ENCODE measurements around the gene NUF2. TPM values are rescaled to one million over a fixed set of nuclear protein-coding genes. Genes with fewer than 3 reads are reported as not detected.

NUF2 gene
- total RNA-seq, 1 experiment from 2014 or later, result 40.0 TPM

DNA sequence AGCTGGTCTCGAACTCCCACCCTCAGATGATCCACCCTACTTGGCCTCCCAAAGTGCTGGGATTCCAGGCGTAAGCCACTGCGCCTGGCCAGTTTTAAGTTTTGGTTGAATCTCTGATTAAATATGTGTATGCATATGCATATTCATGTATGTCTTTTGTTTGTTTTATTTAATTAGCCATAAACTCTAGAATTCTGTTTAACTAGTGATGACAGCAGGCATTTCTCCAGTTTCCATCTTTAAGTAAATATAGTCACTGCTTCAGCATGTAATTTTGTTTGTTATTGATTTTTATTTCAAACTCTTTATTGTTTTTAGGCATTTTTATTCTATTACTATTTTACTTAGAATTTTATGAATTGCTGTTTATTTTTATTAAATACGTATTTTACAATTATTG is 58.0 kb downstream of the NUF2 start:
- Mint-ChIP-seq H3K4me1 (ENCODE audit: low read depth, unreplicated experiment) (peaks cover 6% of the 10 kb centered on the region), H3K9me3 (ENCODE audit: unreplicated experiment) (no peaks in the 10 kb centered on the region), H3K4me3 (ENCODE audit: unreplicated experiment) (no peak overlapping the region), H3K36me3 (ENCODE audit: insufficient read depth, unreplicated experiment) (no peaks in the 10 kb centered on the region), H3K27me3 (ENCODE audit: insufficient read depth, unreplicated experiment) (peaks cover 13% of the 10 kb centered on the region), H3K27ac (ENCODE audit: unreplicated experiment) (no peak overlapping the region)
- H3K9me3 ChIP-seq, result no peaks in the 10 kb centered on the region
- BruUV-seq (replicated peaks), result no TSS peak
- no peak overlapping the region for H3K4me3 ChIP-seq (ENCODE audit: low read depth, low read length)
- H3K27me3 ChIP-seq (replicated peaks; ENCODE audit: control insufficient read depth, insufficient read depth, low read length), result no peaks in the 10 kb centered on the region
- H3K36me3 ChIP-seq (ENCODE audit: control insufficient read depth, insufficient read depth, low read length), result no peaks in the 10 kb centered on the region
- DNase-seq, result no peak
- ChIA-PET POLR2A (no interaction called here), CTCF (no interaction called here)
- H3K4me1 ChIP-seq, result peaks cover 9% of the 10 kb centered on the region
- intact Hi-C loops (cut with micrococcal nuclease; ENCODE audit: unreplicated experiment), result no loop called here
- TF ChIP-seq, protein P1, sequence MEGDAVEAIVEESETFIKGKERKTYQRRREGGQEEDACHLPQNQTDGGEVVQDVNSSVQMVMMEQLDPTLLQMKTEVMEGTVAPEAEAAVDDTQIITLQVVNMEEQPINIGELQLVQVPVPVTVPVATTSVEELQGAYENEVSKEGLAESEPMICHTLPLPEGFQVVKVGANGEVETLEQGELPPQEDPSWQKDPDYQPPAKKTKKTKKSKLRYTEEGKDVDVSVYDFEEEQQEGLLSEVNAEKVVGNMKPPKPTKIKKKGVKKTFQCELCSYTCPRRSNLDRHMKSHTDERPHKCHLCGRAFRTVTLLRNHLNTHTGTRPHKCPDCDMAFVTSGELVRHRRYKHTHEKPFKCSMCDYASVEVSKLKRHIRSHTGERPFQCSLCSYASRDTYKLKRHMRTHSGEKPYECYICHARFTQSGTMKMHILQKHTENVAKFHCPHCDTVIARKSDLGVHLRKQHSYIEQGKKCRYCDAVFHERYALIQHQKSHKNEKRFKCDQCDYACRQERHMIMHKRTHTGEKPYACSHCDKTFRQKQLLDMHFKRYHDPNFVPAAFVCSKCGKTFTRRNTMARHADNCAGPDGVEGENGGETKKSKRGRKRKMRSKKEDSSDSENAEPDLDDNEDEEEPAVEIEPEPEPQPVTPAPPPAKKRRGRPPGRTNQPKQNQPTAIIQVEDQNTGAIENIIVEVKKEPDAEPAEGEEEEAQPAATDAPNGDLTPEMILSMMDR (IDR thresholded peaks at IDR 0.05; ENCODE audit: insufficient read depth in 1 of 2, low read depth in 1 of 2, low read length in 1 of 2, severe bottlenecking in 1 of 2, unreplicated experiment in 1 of 2), result no peak

DNA sequence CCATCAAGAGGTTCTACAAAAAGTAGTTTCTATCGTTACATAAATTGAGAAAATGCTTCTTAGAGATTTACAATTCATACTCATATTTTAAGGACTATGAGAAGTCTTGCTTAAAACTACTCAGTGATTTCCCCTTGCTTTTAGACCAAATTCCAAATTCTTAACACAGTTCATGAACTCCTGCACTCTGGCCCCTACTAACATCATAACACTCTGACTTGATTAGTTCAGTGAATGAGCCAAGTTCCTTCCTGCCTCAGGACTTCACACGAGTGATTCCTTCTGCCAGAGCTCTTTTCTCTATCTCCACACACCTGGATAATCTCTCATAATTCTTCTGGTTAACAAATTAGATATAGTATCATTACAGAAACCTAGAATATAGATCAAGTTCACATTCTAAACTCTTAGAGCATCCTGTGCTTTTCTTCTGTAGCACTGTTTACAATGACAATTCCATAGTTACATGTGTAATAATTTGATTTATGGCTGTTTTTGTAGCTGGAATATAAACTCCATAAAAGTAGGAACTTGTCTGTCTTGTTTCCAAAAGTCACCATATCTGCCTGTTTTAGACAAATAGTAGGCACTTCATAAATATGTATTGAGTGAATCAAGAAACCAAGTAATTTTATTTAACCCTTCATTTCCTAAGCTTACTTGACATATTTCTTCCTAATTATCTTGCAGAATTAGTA is 59.9 kb downstream of the NUF2 start:
- Histone ChIP-seq H3K4me1 (peaks cover 9% of the 10 kb centered on the region), H3K27me3 (replicated peaks; ENCODE audit: control insufficient read depth, insufficient read depth, low read length) (no peaks in the 10 kb centered on the region), H3K9me3 (no peaks in the 10 kb centered on the region), H3K36me3 (ENCODE audit: control insufficient read depth, insufficient read depth, low read length) (no peaks in the 10 kb centered on the region), H3K4me3 (ENCODE audit: low read depth, low read length) (no peak overlapping the region)
- H3K27me3 Mint-ChIP-seq (ENCODE audit: insufficient read depth, unreplicated experiment), result peaks cover 6% of the 10 kb centered on the region
- intact Hi-C loops (cut with micrococcal nuclease; ENCODE audit: unreplicated experiment), result no loop called here
- H3K9me3 Mint-ChIP-seq (ENCODE audit: unreplicated experiment), result no peaks in the 10 kb centered on the region
- peaks cover 6% of the 10 kb centered on the region for H3K4me1 Mint-ChIP-seq (ENCODE audit: low read depth, unreplicated experiment)
- no peak for DNase-seq
- no TSS peak for BruUV-seq (replicated peaks)
- H3K4me3 Mint-ChIP-seq (ENCODE audit: unreplicated experiment), result no peak overlapping the region
- H3K36me3 Mint-ChIP-seq (ENCODE audit: insufficient read depth, unreplicated experiment), result no peaks in the 10 kb centered on the region
- ChIA-PET CTCF (no interaction called here), POLR2A (no interaction called here)
- no peak overlapping the region for H3K27ac Mint-ChIP-seq (ENCODE audit: unreplicated experiment)
- TF ChIP-seq, protein P1 (IDR thresholded peaks at IDR 0.05; ENCODE audit: insufficient read depth in 1 of 2, low read depth in 1 of 2, low read length in 1 of 2, severe bottlenecking in 1 of 2, unreplicated experiment in 1 of 2), result no peak

DNA sequence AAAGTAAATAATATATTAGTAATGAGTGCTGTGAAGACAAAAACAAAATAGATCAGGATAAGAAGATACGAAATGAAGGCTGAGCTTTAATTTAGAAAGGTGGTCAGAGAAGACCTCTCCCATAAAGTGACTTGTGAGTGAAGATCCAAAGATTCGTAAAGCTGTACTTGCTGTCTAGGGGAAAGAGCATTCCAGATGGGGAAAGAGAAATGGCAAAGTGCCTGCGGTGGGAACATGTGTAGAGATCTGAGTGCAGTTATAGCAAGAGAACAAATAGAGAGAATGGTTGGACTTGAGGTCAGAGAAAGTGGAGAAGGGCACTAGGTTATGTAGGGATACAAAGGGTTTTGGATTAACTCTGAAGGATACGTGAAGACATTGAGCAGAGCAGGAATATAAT is 60.6 kb downstream of the NUF2 start:
- H3K27ac Mint-ChIP-seq (ENCODE audit: unreplicated experiment), result no peak overlapping the region
- H3K4me3 Mint-ChIP-seq (ENCODE audit: unreplicated experiment), result no peak overlapping the region
- H3K9me3 ChIP-seq, result no peaks in the 10 kb centered on the region
- no peaks in the 10 kb centered on the region for H3K36me3 ChIP-seq (ENCODE audit: control insufficient read depth, insufficient read depth, low read length)
- BruUV-seq (replicated peaks), result no TSS peak
- no peak overlapping the region for H3K4me3 ChIP-seq (ENCODE audit: low read depth, low read length)
- peaks cover 6% of the 10 kb centered on the region for H3K4me1 Mint-ChIP-seq (ENCODE audit: low read depth, unreplicated experiment)
- H3K27me3 ChIP-seq (replicated peaks; ENCODE audit: control insufficient read depth, insufficient read depth, low read length), result no peaks in the 10 kb centered on the region
- ChIA-PET POLR2A (no interaction called here), CTCF (no interaction called here)
- H3K36me3 Mint-ChIP-seq (ENCODE audit: insufficient read depth, unreplicated experiment), result no peaks in the 10 kb centered on the region
- peaks cover 9% of the 10 kb centered on the region for H3K4me1 ChIP-seq
- no peaks in the 10 kb centered on the region for H3K9me3 Mint-ChIP-seq (ENCODE audit: unreplicated experiment)
- H3K27me3 Mint-ChIP-seq (ENCODE audit: insufficient read depth, unreplicated experiment), result peaks cover 4% of the 10 kb centered on the region
- DNase-seq, result no peak
- intact Hi-C loops (cut with micrococcal nuclease; ENCODE audit: unreplicated experiment), result no loop called here
- TF ChIP-seq, protein P1 (IDR thresholded peaks at IDR 0.05; ENCODE audit: insufficient read depth in 1 of 2, low read depth in 1 of 2, low read length in 1 of 2, severe bottlenecking in 1 of 2, unreplicated experiment in 1 of 2), result no peak
